ENCODE data around the gene MEX3A. TPM values are rescaled to one million over a fixed set of nuclear protein-coding genes. Genes with fewer than 3 reads are reported as not detected.

MEX3A gene
- polyA plus RNA-seq, 2 of the 4 experiments (the other 2 are of a cell fraction), result 1.8 to 4.9 TPM

- H3K4me2 ChIP-seq, result peak overlapping the region; percentile 98
- peak overlapping the region; percentile 92 to 96 for H3K27ac ChIP-seq
- ChIA-PET CTCF (interaction anchor here (0.6 to 29.4 kb wide), 6 partner anchors 10 to 165 kb away, joined by 3 to 2239 read pairs (median 4); partner anchors contain the start of genes LMNA, MEX3A and SEMA4A), POLR2A (interaction anchor here (3.0 to 6.0 kb wide), 2 partner anchors 12 to 25 kb away, joined by 15 to 49 read pairs; partner anchors contain the start of gene LMNA)
- WGBS (ENCODE audit: missing lambda C conversion rate), result 63% methylated on average over 9 of the region's 9 CpGs
- H3K4me1 ChIP-seq, result peaks cover 85% of the 10 kb centered on the region
- H3K9me3 ChIP-seq, result no peaks in the 10 kb centered on the region
- no peak overlapping the region for H3K4me3 ChIP-seq
- DNase-seq (ENCODE audit: low read depth in 1 of 2, low spot score in 1 of 2) (no peak), ATAC-seq (no peak), FAIRE-seq (no peak)
- TF ChIP-seq MAFK (IDR thresholded peaks at IDR 0.05; ENCODE audit: partially characterized antibody), result no peak
- no peak for TF ChIP-seq RFX5 (IDR thresholded peaks at IDR 0.05)
- TF ChIP-seq JUNB (IDR thresholded peaks at IDR 0.05), result no peak
- TF ChIP-seq FOSL2 (IDR thresholded peaks at IDR 0.05), result no peak
- TF ChIP-seq FOSL2 (CRISPR knock-in tag; IDR thresholded peaks at IDR 0.05), result peak; percentile 47
These were observed 21.3 kb upstream of the MEX3A start for GRCh38 chr1:156103521-156103947.

- H3K27ac ChIP-seq, result peak overlapping the region; percentile 92 to 96
- no peaks in the 10 kb centered on the region for H3K9me3 ChIP-seq
- H3K4me2 ChIP-seq, result peak overlapping the region; percentile 98
- POLR2A ChIA-PET, result interaction anchor here (3.0 to 6.0 kb wide), 2 partner anchors 12 to 25 kb away, joined by 15 to 49 read pairs; partner anchors contain the start of gene LMNA
- H3K4me1 ChIP-seq, result peaks cover 78% of the 10 kb centered on the region
- ATAC-seq (no peak), FAIRE-seq (no peak), DNase-seq (ENCODE audit: low read depth in 1 of 2, low spot score in 1 of 2) (no peak)
- H3K4me3 ChIP-seq, result no peak overlapping the region
- WGBS (ENCODE audit: missing lambda C conversion rate), result 89% methylated on average over 16 of the region's 16 CpGs
- CTCF ChIA-PET, result interaction anchor here (0.6 to 29.4 kb wide), 8 partner anchors 9 to 164 kb away, joined by 3 to 2239 read pairs (median 5); partner anchors contain the start of genes LMNA, MEX3A and SEMA4A
- TF ChIP-seq KDM5A (IDR thresholded peaks at IDR 0.05) (no peak), HMGXB4 (CRISPR knock-in tag; IDR thresholded peaks at IDR 0.05; ENCODE audit: borderline replicate concordance) (no peak), EP300 (IDR thresholded peaks at IDR 0.05) (no peak), SREBF2 (IDR thresholded peaks at IDR 0.05) (no peak), REST (IDR thresholded peaks at IDR 0.05) (no peak), JUN (IDR thresholded peaks at IDR 0.05) (no peak), HEYL (CRISPR knock-in tag; IDR thresholded peaks at IDR 0.05) (no peak), HOXB13 (CRISPR knock-in tag; IDR thresholded peaks at IDR 0.05; ENCODE audit: low read depth) (no peak), E2F6 (IDR thresholded peaks at IDR 0.05; ENCODE audit: borderline replicate concordance, low read depth) (no peak), HOXA7 (CRISPR knock-in tag; IDR thresholded peaks at IDR 0.05) (no peak), ZSCAN20 (CRISPR knock-in tag; IDR thresholded peaks at IDR 0.05) (no peak), RAD21 (conservative IDR thresholded peaks at IDR 0.05 in 1 of 2, IDR thresholded peaks at IDR 0.05 in 1 of 2) (no peak), NFE2L2 (conservative IDR thresholded peaks at IDR 0.05; ENCODE audit: low read length) (no peak), RARB (CRISPR knock-in tag; IDR thresholded peaks at IDR 0.05) (no peak), JUNB (IDR thresholded peaks at IDR 0.05) (no peak), RCOR1 (IDR thresholded peaks at IDR 0.05; ENCODE audit: low read depth, low read length) (no peak), CBX8 (IDR thresholded peaks at IDR 0.05) (no peak), CEBPB (IDR thresholded peaks at IDR 0.05) (no peak)
These were observed 20.6 kb upstream of the MEX3A start for GRCh38 chr1:156102633-156103511.

Measured in A549 (cell line).